ENCODE data around the gene RPS27L. TPM values are rescaled to one million over a fixed set of nuclear protein-coding genes. Genes with fewer than 3 reads are reported as not detected.

The RPS27L gene
- total and polyA plus RNA-seq, 2 of the 8 experiments (the other 6 are each of a cell fraction or from before 2014, with no cell fraction given), result 115 to 143 TPM

DNA sequence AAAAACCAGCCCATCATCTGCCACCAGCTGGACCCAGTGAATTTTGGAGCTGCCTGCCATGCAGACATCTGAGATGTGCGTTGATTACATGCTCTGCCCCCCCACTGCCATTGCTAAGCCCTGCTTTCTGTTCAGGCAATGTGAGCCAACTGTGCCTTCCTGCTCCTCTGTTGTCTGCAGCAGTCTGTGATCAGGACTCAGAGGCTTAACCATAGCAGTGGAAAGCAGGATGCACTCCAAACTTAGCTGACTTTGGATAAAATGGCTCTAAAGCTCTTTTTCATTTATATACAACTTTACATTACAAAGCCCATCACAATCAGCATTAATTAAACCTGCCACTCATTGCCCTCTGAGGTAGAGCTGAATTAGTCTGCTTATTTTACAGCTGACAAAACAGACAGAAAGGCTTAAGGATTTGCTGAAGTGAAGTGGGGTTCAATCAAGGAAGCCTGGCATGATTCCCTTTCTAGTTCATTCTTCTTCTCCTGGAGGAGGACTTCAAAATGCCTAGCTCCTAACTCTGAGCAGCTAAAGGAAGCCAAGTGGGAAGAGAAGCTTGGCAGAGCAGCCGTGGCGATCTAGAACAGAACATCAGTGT lies 15.7 kb upstream of the RPS27L start (continued):
- TF ChIP-seq, protein P1, sequence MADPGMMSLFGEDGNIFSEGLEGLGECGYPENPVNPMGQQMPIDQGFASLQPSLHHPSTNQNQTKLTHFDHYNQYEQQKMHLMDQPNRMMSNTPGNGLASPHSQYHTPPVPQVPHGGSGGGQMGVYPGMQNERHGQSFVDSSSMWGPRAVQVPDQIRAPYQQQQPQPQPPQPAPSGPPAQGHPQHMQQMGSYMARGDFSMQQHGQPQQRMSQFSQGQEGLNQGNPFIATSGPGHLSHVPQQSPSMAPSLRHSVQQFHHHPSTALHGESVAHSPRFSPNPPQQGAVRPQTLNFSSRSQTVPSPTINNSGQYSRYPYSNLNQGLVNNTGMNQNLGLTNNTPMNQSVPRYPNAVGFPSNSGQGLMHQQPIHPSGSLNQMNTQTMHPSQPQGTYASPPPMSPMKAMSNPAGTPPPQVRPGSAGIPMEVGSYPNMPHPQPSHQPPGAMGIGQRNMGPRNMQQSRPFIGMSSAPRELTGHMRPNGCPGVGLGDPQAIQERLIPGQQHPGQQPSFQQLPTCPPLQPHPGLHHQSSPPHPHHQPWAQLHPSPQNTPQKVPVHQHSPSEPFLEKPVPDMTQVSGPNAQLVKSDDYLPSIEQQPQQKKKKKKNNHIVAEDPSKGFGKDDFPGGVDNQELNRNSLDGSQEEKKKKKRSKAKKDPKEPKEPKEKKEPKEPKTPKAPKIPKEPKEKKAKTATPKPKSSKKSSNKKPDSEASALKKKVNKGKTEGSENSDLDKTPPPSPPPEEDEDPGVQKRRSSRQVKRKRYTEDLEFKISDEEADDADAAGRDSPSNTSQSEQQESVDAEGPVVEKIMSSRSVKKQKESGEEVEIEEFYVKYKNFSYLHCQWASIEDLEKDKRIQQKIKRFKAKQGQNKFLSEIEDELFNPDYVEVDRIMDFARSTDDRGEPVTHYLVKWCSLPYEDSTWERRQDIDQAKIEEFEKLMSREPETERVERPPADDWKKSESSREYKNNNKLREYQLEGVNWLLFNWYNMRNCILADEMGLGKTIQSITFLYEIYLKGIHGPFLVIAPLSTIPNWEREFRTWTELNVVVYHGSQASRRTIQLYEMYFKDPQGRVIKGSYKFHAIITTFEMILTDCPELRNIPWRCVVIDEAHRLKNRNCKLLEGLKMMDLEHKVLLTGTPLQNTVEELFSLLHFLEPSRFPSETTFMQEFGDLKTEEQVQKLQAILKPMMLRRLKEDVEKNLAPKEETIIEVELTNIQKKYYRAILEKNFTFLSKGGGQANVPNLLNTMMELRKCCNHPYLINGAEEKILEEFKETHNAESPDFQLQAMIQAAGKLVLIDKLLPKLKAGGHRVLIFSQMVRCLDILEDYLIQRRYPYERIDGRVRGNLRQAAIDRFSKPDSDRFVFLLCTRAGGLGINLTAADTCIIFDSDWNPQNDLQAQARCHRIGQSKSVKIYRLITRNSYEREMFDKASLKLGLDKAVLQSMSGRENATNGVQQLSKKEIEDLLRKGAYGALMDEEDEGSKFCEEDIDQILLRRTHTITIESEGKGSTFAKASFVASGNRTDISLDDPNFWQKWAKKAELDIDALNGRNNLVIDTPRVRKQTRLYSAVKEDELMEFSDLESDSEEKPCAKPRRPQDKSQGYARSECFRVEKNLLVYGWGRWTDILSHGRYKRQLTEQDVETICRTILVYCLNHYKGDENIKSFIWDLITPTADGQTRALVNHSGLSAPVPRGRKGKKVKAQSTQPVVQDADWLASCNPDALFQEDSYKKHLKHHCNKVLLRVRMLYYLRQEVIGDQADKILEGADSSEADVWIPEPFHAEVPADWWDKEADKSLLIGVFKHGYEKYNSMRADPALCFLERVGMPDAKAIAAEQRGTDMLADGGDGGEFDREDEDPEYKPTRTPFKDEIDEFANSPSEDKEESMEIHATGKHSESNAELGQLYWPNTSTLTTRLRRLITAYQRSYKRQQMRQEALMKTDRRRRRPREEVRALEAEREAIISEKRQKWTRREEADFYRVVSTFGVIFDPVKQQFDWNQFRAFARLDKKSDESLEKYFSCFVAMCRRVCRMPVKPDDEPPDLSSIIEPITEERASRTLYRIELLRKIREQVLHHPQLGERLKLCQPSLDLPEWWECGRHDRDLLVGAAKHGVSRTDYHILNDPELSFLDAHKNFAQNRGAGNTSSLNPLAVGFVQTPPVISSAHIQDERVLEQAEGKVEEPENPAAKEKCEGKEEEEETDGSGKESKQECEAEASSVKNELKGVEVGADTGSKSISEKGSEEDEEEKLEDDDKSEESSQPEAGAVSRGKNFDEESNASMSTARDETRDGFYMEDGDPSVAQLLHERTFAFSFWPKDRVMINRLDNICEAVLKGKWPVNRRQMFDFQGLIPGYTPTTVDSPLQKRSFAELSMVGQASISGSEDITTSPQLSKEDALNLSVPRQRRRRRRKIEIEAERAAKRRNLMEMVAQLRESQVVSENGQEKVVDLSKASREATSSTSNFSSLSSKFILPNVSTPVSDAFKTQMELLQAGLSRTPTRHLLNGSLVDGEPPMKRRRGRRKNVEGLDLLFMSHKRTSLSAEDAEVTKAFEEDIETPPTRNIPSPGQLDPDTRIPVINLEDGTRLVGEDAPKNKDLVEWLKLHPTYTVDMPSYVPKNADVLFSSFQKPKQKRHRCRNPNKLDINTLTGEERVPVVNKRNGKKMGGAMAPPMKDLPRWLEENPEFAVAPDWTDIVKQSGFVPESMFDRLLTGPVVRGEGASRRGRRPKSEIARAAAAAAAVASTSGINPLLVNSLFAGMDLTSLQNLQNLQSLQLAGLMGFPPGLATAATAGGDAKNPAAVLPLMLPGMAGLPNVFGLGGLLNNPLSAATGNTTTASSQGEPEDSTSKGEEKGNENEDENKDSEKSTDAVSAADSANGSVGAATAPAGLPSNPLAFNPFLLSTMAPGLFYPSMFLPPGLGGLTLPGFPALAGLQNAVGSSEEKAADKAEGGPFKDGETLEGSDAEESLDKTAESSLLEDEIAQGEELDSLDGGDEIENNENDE (IDR thresholded peaks at IDR 0.05; ENCODE audit: insufficient replicate concordance, low read length), result no peak
- TF ChIP-seq TBP (IDR thresholded peaks at IDR 0.05; ENCODE audit: low read depth, low read length) (no peak), KDM1A (IDR thresholded peaks at IDR 0.05; ENCODE audit: borderline replicate concordance, low read length) (no peak), GTF2F1 (IDR thresholded peaks at IDR 0.05; ENCODE audit: borderline replicate concordance, low read depth, low read length) (no peak), EGR1 (IDR thresholded peaks at IDR 0.05; ENCODE audit: borderline replicate concordance, low read depth, low read length) (no peak), HDAC6 (IDR thresholded peaks at IDR 0.05; ENCODE audit: low read depth, low read length) (no peak), SP1 (IDR thresholded peaks at IDR 0.05; ENCODE audit: low read depth, low read length) (no peak), GABPA (IDR thresholded peaks at IDR 0.05; ENCODE audit: borderline replicate concordance, insufficient read depth, low read length) (no peak), SIX5 (IDR thresholded peaks at IDR 0.05; ENCODE audit: low read depth, low read length) (no peak)
- TF ChIP-seq, protein P2, sequence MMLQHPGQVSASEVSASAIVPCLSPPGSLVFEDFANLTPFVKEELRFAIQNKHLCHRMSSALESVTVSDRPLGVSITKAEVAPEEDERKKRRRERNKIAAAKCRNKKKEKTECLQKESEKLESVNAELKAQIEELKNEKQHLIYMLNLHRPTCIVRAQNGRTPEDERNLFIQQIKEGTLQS (IDR thresholded peaks at IDR 0.05; ENCODE audit: insufficient read depth, low read depth, low read length), result no peak
- TF ChIP-seq, protein P3, sequence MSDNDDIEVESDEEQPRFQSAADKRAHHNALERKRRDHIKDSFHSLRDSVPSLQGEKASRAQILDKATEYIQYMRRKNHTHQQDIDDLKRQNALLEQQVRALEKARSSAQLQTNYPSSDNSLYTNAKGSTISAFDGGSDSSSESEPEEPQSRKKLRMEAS (IDR thresholded peaks at IDR 0.05), result no peak

All from H1 (cell line).